Keratinocyte (primary cell): ENCODE data around the gene TMEM186. TPM values are rescaled to one million over a fixed set of nuclear protein-coding genes. Genes with fewer than 3 reads are reported as not detected.

Source experiments
- DNase-seq: peaks from one replicate; pipeline ENCODE4 v3.0.0-alpha.2; 2011; ENCODE audit warnings: low read depth, missing footprints, low spot score
- FAIRE-seq: peaks from 2 replicates; lab custom pipeline; 2011; peaks lifted over from hg19 to GRCh38; lab: Jason Lieb, UNC
- H2AFZ ChIP-seq: 2 replicates; pipeline ENCODE4 v1.6.0; 2012; ENCODE audit warnings: low read length, control low read depth, inconsistent platforms; ENCODE audit not compliant: control insufficient read depth
- H3K27ac ChIP-seq: 2 replicates; pipeline ENCODE4 v1.5.1; 2011; ENCODE audit warnings: low read length; ENCODE audit not compliant: control insufficient read depth, insufficient read depth
- H3K27me3 ChIP-seq: 3 replicates; pipeline ENCODE4 v1.6.0; 2011; ENCODE audit warnings: low read length; ENCODE audit not compliant: control insufficient read depth, insufficient read depth; ENCODE audit errors: extremely low read depth
- H3K36me3 ChIP-seq, 2 experiments: 2 replicates in 1 of 2; 3 replicates in 1 of 2; pipeline ENCODE4 v1.5.1; 2011; ENCODE audit warnings: low read length in 2 of 2, mild to moderate bottlenecking in 1 of 2; ENCODE audit not compliant: control insufficient read depth in 2 of 2, insufficient read depth in 2 of 2; ENCODE audit errors: extremely low read depth in 1 of 2
- H3K4me1 ChIP-seq: 3 replicates; pipeline ENCODE4 v1.5.1; 2011; ENCODE audit warnings: low read length; ENCODE audit not compliant: control insufficient read depth, insufficient read depth; ENCODE audit errors: extremely low read depth
- H3K4me2 ChIP-seq: 3 replicates; pipeline ENCODE4 v1.6.0; 2011; ENCODE audit warnings: low read depth, low read length; ENCODE audit not compliant: control insufficient read depth, insufficient read depth; ENCODE audit errors: extremely low read depth
- H3K4me3 ChIP-seq, 3 experiments: fragments of 200-600 bp in 1 of 3; sonication (generic) in 1 of 3; 2 replicates in 2 of 3; 3 replicates in 1 of 3; pipeline ENCODE4 v1.5.1; 2011 to 2016; ENCODE audit warnings: low read length in 3 of 3, mild to moderate bottlenecking in 3 of 3, control low read depth in 2 of 3, inconsistent platforms in 1 of 3, low read depth in 1 of 3, mixed read lengths in 1 of 3, mixed run types in 1 of 3, moderate library complexity in 1 of 3; ENCODE audit not compliant: control insufficient read depth in 2 of 3, insufficient read depth in 2 of 3; ENCODE audit errors: extremely low read depth in 1 of 3
- H3K79me2 ChIP-seq: 2 replicates; pipeline ENCODE4 v1.6.0; 2012; ENCODE audit warnings: low read length; ENCODE audit not compliant: control insufficient read depth, insufficient read depth
- H3K9ac ChIP-seq: 3 replicates; pipeline ENCODE4 v1.6.0; 2011; ENCODE audit warnings: low read length; ENCODE audit not compliant: control insufficient read depth, insufficient read depth; ENCODE audit errors: extremely low read depth
- H3K9me1 ChIP-seq: 3 replicates; pipeline ENCODE4 v1.6.0; 2011; ENCODE audit warnings: low read length; ENCODE audit not compliant: control insufficient read depth, insufficient read depth; ENCODE audit errors: extremely low read depth
- H3K9me3 ChIP-seq: 2 replicates; pipeline ENCODE4 v1.5.1; 2012; ENCODE audit warnings: low read depth, low read length; ENCODE audit not compliant: control insufficient read depth
- H4K20me1 ChIP-seq: 3 replicates; pipeline ENCODE4 v1.6.0; 2011; ENCODE audit warnings: low read length; ENCODE audit not compliant: control insufficient read depth, insufficient read depth; ENCODE audit errors: extremely low read depth
- CTCF ChIP-seq, 3 experiments: IDR thresholded peaks in 1 of 3; conservative IDR thresholded peaks in 1 of 3; optimal IDR thresholded peaks in 1 of 3; 2 replicates in 2 of 3; 3 replicates in 1 of 3; pipeline versions ENCODE3 to v1.5.1; 2011; ENCODE audit warnings: low read length in 3 of 3, mild to moderate bottlenecking in 3 of 3, moderate library complexity in 2 of 3, control low read depth in 1 of 3, inconsistent platforms in 1 of 3; ENCODE audit not compliant: insufficient read depth in 2 of 3; ENCODE audit errors: extremely low read depth in 1 of 3
- EZH2 ChIP-seq: IDR thresholded peaks from one replicate; pipeline ENCODE4 v1.6.1; 2012; ENCODE audit warnings: inconsistent platforms, mild to moderate bottlenecking, low read length, moderate library complexity
- dilution Hi-C: fragments of 300-500 bp; cut with MboI; formaldehyde crosslinking; loops from one replicate; pipeline ENCODE4 v1.7.0; 2020; ENCODE audit warnings: low sequenced_read_pairs; ENCODE audit not compliant: extremely low pct_ligation_motif_present
- polyA plus RNA-seq, 5 experiments: library from polyadenylated mRNA; depleted of rRNA in 3 of 5; stranded (reverse) in 3 of 5; stranded (forward) in 1 of 5; unstranded in 1 of 5; fragments of >200 nt; gene quantifications; 1 replicate in 1 of 5; 2 replicates in 3 of 5; 3 replicates in 1 of 5; pipeline versions ENCODE4 v1.2.1 to v1.2.3, GENCODE V29; 2011 to 2012; ENCODE audit warnings: missing spikeins in 2 of 5, low read depth in 1 of 5, low replicate concordance in 1 of 5

TMEM186 gene
- polyA plus RNA-seq, 1 donor (not counting 4 experiments of a cell fraction or from before 2014, with no cell fraction given): 8.1 TPM

- no peak for DNase-seq
- no peak for FAIRE-seq
- H3K9me1 ChIP-seq: no peaks in the 10 kb centered on the region
- no peaks in the 10 kb centered on the region for H3K9me3 ChIP-seq
- H3K36me3 ChIP-seq: peaks cover 33 to 49% of the 10 kb centered on the region in 2 experiments
- no peak overlapping the region for H3K27ac ChIP-seq
- H3K4me2 ChIP-seq: no peak overlapping the region
- no peaks in the 10 kb centered on the region for H3K27me3 ChIP-seq
- peaks cover 2% of the 10 kb centered on the region for H3K79me2 ChIP-seq
- TF ChIP-seq EZH2 (no peak), CTCF (optimal IDR thresholded peaks at IDR 0.05 in 1 of 3, IDR thresholded peaks at IDR 0.05 in 1 of 3, conservative IDR thresholded peaks at IDR 0.05 in 1 of 3; ENCODE audit: extremely low read depth in 1 of 3, insufficient read depth in 2 of 3, low read length in 3 of 3) (no peak)
- H4K20me1 ChIP-seq: no peaks in the 10 kb centered on the region
- H3K9ac ChIP-seq: no peak overlapping the region
- H3K4me1 ChIP-seq: no peaks in the 10 kb centered on the region
- dilution Hi-C loops: no loop called here
- no peak overlapping the region for H3K4me3 ChIP-seq
- no peak overlapping the region for H2AFZ ChIP-seq
Observed at GRCh38 chr16:8814095-8814806, 16.8 kb upstream of the TMEM186 start.

- H3K9me1 ChIP-seq: no peaks in the 10 kb centered on the region
- H3K79me2 ChIP-seq: peaks cover 10% of the 10 kb centered on the region
- no peaks in the 10 kb centered on the region for H3K27me3 ChIP-seq
- no peak overlapping the region for H2AFZ ChIP-seq
- H3K27ac ChIP-seq: no peak overlapping the region
- FAIRE-seq (no peak), DNase-seq (no peak)
- H4K20me1 ChIP-seq: peaks cover 3% of the 10 kb centered on the region
- no peak for TF ChIP-seq EZH2
- no peak for TF ChIP-seq CTCF (optimal IDR thresholded peaks at IDR 0.05 in 1 of 3, IDR thresholded peaks at IDR 0.05 in 1 of 3, conservative IDR thresholded peaks at IDR 0.05 in 1 of 3; ENCODE audit: extremely low read depth in 1 of 3, insufficient read depth in 2 of 3, low read length in 3 of 3)
- no peak overlapping the region for H3K9ac ChIP-seq
- H3K4me2 ChIP-seq: no peak overlapping the region
- dilution Hi-C loops: no loop called here
- H3K36me3 ChIP-seq: peaks cover 36 to 54% of the 10 kb centered on the region in 2 experiments
- H3K4me3 ChIP-seq: no peak overlapping the region
- no peaks in the 10 kb centered on the region for H3K4me1 ChIP-seq
- H3K9me3 ChIP-seq: no peaks in the 10 kb centered on the region
Observed at GRCh38 chr16:8812162-8812843, 14.9 kb upstream of the TMEM186 start.
